ENCODE measurements around the gene EPHB1.

EPHB1 gene

DNA sequence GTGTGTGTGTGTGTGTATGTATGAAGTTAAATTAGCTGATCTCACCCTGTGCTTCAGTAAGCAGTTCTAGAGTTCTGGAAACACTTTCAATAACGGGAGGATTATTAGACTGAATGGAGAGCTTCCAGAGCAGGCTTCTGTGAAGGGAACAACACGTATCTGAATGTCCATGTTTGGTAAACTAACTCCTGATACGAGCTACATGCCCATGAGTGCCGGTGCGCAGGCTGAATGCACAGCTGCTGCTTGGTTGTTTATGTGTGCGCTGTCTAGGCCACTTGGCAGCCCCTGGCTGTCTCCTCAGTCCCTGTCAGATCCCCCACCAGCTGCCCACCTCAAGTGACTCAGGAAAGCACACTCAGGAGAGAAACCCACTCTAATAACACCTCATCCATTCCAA lies 137.0 kb downstream of the EPHB1 start:
- no peak for ATAC-seq
- Mint-ChIP-seq H3K4me1 (no peaks in the 10 kb centered on the region), H3K36me3 (no peaks in the 10 kb centered on the region), H3K4me3 (no peak overlapping the region), H3K9me3 (no peaks in the 10 kb centered on the region), H3K27ac (no peak overlapping the region), H3K27me3 (no peaks in the 10 kb centered on the region)

DNA sequence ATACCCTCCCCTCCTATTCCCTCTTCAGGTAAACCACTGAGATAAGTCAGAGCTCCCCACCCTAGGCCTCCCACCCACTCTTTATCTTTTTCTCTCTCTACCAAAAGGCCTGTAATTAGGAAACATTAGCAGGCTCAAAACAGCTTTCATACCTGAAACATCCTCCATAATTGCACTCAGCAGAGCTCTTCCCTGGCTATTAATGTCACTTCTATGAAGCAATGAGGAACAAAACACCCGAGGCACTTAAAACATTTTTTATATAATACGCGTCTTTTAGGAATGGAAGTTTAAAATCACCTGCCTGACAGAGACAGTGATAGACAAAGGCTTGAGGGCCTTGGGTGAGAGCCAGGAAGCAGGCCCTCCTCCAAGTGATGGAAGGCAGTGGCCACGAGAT lies 138.9 kb downstream of the EPHB1 start:
- Mint-ChIP-seq H3K4me3 (no peak overlapping the region), H3K4me1 (no peaks in the 10 kb centered on the region), H3K9me3 (no peaks in the 10 kb centered on the region), H3K27me3 (peaks cover 8% of the 10 kb centered on the region), H3K27ac (no peak overlapping the region), H3K36me3 (no peaks in the 10 kb centered on the region)
- ATAC-seq = no peak

DNA sequence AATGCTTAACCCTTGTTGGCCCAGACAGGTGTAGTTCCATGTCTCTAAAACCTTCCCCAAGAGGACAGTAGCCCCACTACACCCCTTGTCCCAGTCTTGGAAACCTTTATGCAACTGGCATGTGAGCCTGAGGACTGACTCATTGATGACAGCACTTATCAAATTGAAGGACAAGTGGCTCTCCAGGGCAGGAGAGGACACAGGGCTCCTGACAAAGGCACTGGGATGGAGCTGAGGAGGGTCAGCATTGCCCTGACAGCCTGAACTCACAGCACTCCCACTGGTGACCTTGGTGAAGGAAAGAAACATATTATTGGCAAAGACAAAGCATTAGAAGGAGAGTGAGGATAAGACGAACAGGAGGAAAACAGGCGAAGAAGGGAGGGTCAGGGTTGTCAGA lies 139.9 kb downstream of the EPHB1 start:
- no peak for ATAC-seq
- peaks cover 8% of the 10 kb centered on the region for H3K27me3 Mint-ChIP-seq
- H3K4me1 Mint-ChIP-seq = no peaks in the 10 kb centered on the region
- H3K9me3 Mint-ChIP-seq = no peaks in the 10 kb centered on the region
- H3K27ac Mint-ChIP-seq = no peak overlapping the region
- no peaks in the 10 kb centered on the region for H3K36me3 Mint-ChIP-seq
- no peak overlapping the region for H3K4me3 Mint-ChIP-seq

DNA sequence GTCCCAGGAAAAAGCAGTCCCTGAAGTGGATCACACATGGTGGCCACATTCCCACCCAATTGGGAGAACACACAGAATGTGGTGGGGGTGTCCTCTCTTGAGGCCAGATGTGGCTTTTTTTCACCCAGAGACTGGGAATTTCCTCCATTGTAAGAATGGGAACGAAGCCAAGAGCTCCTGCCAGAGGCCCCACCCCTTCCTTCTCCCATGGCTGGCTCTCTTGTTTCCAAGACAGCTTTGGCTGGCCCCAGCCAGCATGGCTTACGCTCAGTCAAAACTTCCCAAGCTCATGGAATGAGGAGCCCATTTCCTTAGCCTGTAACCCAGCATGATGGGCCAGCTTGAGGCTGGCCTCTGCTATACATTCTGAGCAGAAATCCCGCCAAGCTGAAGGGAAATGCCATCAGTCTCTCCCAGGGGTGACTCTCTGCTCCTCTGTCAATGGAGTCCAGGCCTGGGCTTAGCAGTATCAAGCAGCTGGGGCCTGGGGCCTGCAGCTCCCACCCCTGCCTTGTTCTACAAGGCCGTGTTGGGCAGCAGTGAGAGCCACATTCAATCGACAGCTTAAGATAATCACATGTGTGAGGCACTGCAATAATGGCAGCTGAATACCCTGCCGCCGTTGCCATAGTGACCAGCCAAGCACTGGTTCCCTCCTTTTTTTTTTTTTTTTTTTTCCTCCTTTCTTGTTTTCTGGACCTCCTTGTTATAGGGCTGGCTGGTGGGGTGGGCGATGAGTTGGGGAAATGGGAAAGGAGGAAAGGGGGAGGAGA lies 142.4 kb downstream of the EPHB1 start:
- H3K27ac Mint-ChIP-seq = no peak overlapping the region
- H3K4me1 Mint-ChIP-seq = no peaks in the 10 kb centered on the region
- H3K9me3 Mint-ChIP-seq = no peaks in the 10 kb centered on the region
- peaks cover 8% of the 10 kb centered on the region for H3K27me3 Mint-ChIP-seq
- no peak for ATAC-seq
- peaks cover 6% of the 10 kb centered on the region for H3K36me3 Mint-ChIP-seq
- no peak overlapping the region for H3K4me3 Mint-ChIP-seq

DNA sequence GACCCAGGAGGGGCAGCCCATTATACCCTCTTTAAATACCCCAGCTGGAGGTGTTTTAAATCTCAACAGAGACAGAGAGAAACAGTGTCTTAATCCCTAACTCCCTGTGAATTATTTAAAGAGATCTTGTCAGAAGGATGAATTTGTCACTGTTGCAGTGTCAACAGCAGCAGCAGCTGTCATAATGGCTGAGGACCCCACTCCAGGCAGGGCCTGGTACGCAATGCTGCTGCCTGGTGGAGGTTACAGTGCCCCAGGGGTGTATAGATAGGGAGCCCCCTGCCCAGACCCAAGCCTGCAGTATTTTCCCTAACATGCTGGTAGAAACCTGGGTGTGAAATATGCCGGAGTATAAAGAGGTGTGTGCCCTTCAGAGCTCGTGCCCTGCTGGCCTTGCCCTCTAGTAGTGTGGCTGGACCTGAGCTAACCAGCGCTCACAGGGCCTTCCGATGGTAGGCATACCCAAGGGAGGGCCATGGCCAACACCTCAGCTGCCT lies 143.0 kb downstream of the EPHB1 start:
- Mint-ChIP-seq H3K36me3 (peaks cover 6% of the 10 kb centered on the region), H3K9me3 (no peaks in the 10 kb centered on the region), H3K4me1 (no peaks in the 10 kb centered on the region), H3K4me3 (no peak overlapping the region), H3K27ac (no peak overlapping the region), H3K27me3 (peaks cover 8% of the 10 kb centered on the region)
- no peak for ATAC-seq

DNA sequence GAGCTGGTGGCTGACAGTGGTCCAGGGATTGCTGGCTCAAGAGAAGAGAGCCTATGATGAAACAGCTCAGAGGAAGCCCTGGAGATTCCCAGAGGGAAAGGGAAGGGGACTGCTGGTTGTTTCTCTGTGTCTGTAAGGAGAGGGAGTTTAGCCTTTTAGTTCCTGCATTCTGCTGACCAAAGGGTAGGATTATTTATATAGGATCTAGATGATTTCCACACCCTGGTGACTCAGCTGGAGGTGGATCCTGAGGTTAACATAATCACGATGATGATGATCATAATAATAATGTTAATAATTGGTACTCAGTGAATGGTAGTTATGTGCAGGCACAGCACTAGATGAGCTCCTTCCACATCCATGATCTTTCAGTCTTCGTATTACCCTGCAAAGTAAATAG lies 144.9 kb downstream of the EPHB1 start:
- Mint-ChIP-seq H3K36me3 (peaks cover 6% of the 10 kb centered on the region), H3K27me3 (peaks cover 8% of the 10 kb centered on the region), H3K27ac (no peak overlapping the region), H3K4me3 (no peak overlapping the region), H3K4me1 (no peaks in the 10 kb centered on the region), H3K9me3 (no peaks in the 10 kb centered on the region)
- ATAC-seq = no peak

DNA sequence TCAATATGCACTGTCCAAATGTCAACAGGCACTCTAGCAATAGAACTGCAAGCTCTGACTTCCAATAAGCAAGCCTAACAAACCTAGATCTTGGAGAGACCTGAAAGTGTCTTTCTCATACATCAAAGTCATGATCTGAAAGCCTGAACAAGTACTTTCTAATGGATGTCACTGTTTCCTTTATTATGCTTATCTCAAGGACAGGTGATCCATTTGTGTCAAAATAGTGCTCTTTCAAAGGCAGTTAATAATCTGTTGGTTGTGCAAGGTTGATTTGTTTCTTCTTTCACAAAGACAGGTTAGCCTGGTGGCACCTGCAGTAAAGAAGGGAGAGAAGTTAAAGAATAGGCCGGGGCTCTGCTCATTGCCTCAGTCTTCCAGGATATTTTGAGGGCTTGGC lies 146.8 kb downstream of the EPHB1 start:
- Mint-ChIP-seq H3K27me3 (peaks cover 8% of the 10 kb centered on the region), H3K4me3 (no peak overlapping the region), H3K27ac (no peak overlapping the region), H3K9me3 (no peaks in the 10 kb centered on the region), H3K4me1 (no peaks in the 10 kb centered on the region), H3K36me3 (peaks cover 6% of the 10 kb centered on the region)
- no peak for ATAC-seq

DNA sequence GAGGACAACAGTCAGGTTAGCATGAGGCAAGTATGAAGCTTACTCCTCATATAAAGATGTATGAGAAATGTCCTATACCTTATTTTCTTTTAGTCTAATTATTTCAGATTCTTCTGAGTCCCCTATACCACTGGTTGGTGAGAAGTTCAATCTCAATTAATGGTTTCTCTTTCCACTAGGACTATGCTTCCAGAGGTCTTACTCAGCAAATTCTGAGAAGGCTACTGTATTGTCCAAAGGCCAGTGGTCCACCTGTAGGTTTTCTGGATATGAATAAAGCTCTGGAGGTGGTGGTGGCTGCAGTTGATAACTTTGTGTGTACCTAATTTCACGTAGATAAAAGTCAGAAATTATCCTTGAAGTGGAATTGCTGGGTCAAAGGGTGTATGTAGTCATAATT lies 149.4 kb downstream of the EPHB1 start:
- Mint-ChIP-seq H3K4me1 (no peaks in the 10 kb centered on the region), H3K27me3 (no peaks in the 10 kb centered on the region), H3K36me3 (peaks cover 6% of the 10 kb centered on the region), H3K9me3 (no peaks in the 10 kb centered on the region), H3K4me3 (no peak overlapping the region), H3K27ac (no peak overlapping the region)
- no peak for ATAC-seq

DNA sequence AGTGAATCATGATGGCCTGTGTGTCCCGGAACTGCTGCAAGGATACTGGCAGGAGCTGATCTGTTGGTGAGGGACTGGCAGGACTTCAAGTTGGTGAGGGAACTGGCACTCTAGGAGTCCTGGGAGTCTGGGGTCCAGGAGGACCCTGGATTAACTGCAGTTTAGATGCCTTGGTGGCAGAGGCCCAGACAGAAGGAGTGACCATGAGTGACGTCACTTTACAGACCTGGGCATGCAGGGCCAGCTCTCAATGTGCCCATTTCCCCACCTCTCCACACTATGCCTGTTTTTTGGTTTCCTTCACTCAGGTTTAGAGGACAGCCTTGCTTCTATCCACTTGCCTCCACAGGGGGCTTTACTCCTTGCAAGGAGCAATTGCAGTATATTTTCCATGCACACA lies 154.1 kb downstream of the EPHB1 start:
- Mint-ChIP-seq H3K27me3 (no peaks in the 10 kb centered on the region), H3K36me3 (peaks cover 5% of the 10 kb centered on the region), H3K27ac (no peak overlapping the region), H3K4me3 (no peak overlapping the region), H3K9me3 (no peaks in the 10 kb centered on the region), H3K4me1 (no peaks in the 10 kb centered on the region)
- no peak for ATAC-seq

DNA sequence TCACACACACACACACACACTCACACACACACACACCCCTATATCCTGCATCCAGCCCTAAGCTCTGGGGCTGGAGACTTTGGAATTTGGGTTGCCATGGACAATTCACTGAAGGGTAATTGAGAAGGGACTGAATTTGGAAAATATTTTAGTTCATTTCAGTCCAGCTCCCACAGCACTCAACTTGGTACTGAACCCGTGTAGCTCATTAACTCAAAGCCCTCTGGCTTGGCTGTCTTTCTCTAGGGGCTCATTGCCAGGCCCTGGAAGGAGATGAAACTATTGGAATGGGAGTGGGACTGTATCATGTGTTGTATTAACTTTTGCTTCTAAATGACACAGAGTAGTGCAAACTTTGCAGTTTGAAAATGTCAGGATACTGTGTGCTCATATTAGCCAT lies 157.3 kb downstream of the EPHB1 start:
- no peaks in the 10 kb centered on the region for H3K9me3 Mint-ChIP-seq
- no peak for ATAC-seq
- peaks cover 10% of the 10 kb centered on the region for H3K4me1 Mint-ChIP-seq
- H3K27ac Mint-ChIP-seq = no peak overlapping the region
- H3K27me3 Mint-ChIP-seq = no peaks in the 10 kb centered on the region
- H3K4me3 Mint-ChIP-seq = no peak overlapping the region
- peaks cover 11% of the 10 kb centered on the region for H3K36me3 Mint-ChIP-seq

DNA sequence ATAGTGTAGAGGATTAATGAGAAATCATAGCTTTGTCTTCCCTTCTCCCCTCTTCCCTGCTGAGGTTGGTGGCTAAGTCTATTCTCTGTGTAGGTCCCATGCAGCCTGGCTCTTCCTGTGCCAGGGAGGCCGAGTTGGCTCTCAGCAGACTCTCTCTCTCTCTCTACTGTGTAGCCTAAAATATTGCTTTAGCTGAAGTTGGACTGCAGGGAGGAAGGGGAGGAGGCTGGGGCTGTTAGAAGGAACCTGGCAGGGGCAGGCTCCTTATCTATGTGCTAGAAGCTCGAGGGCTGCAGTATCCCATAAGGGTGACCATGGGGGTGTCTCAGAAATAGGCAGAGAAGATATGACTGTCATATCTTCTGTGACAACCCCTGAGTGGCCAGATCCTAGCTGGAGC lies 160.8 kb downstream of the EPHB1 start:
- no peaks in the 10 kb centered on the region for H3K9me3 Mint-ChIP-seq
- H3K36me3 Mint-ChIP-seq = peaks cover 11% of the 10 kb centered on the region
- no peak overlapping the region for H3K4me3 Mint-ChIP-seq
- peaks cover 11% of the 10 kb centered on the region for H3K4me1 Mint-ChIP-seq
- ATAC-seq = no peak
- no peak overlapping the region for H3K27ac Mint-ChIP-seq
- no peaks in the 10 kb centered on the region for H3K27me3 Mint-ChIP-seq

DNA sequence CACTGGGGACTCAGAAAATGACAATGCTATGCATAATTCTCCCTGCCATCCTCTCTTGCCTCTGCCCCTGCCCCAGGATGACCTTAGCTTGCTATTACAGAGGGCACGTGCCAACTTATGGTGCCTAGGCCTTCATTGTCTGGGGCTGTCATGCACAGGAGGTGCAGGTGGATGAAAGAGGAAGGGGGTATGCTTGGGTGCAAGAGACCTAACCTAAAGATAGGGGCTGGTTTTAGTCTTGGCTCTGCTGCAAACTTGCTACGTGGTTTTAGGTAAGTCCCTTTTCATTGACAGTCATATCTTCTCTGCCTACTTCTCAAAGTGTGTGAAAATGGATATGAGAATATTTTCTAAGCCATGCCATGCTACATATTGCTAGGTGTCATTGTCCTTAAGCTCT lies 161.3 kb downstream of the EPHB1 start:
- Mint-ChIP-seq H3K27ac (peak overlapping the region; percentile 66), H3K4me3 (no peak overlapping the region), H3K27me3 (no peaks in the 10 kb centered on the region), H3K9me3 (no peaks in the 10 kb centered on the region), H3K4me1 (peaks cover 11% of the 10 kb centered on the region), H3K36me3 (peaks cover 11% of the 10 kb centered on the region)
- peak; percentile 84 for ATAC-seq

DNA sequence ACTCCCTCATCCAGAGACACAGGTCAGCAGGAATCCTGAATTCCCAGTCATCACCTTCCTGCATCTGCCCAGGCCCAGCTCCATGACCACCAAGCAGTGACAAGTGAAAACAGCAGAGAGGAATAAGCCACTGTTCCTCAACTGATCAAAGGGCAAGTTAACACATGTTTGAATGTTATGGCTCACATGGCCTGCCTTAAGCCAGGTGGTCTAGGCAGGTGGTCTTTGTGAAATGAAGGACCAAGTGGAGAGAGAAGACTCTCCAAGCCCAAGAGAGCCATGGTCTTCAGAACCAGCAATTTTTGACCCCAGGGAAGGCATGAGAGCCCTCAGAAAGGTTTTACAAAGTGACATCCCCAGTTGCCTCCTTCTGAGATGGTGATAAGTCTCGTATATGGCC lies 161.8 kb downstream of the EPHB1 start:
- Mint-ChIP-seq H3K4me1 (peaks cover 11% of the 10 kb centered on the region), H3K4me3 (no peak overlapping the region), H3K27me3 (no peaks in the 10 kb centered on the region), H3K36me3 (peaks cover 11% of the 10 kb centered on the region), H3K27ac (peak overlapping the region; percentile 66), H3K9me3 (no peaks in the 10 kb centered on the region)
- ATAC-seq = no peak

DNA sequence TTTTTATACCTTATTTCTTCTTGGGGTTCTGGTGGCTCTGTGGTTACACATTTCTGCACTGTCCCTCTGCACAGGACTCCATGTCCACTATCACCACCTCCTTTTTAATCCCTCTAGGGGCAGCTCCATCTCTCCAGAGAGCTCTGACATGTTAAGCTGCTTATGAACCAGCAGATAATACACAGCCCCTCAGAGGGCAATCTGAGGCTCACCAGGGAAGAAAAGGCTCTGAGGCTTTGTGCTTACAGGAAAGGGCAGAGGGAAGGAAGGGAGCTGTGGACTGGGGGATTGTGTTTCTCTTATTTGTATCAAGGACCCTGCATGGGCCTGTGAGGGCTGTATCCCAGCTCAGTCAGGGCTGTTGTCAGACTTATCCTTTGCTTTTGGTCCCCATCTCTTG lies 164.5 kb downstream of the EPHB1 start:
- Mint-ChIP-seq H3K4me3 (no peak overlapping the region), H3K27me3 (no peaks in the 10 kb centered on the region), H3K36me3 (peaks cover 6% of the 10 kb centered on the region), H3K9me3 (no peaks in the 10 kb centered on the region), H3K27ac (no peak overlapping the region), H3K4me1 (peaks cover 11% of the 10 kb centered on the region)
- no peak for ATAC-seq

DNA sequence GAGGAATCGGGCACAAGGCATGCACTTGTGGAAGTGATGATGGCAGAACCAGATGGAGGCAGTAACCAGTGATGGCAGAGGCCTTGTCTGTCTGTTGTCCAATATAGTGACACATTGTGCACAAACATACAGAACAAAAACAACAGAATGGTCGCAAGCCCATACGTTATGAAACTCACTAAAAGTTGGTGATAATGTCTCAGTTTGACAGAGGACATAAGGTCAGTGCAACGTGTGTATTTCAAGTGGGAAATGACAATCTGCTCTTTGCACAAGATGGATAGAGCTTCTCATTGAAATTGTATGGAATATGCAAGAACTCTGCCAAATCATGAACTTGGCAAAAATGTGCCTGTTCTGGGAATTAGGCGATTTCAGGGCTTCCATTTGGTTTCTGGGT lies 169.2 kb downstream of the EPHB1 start:
- no peaks in the 10 kb centered on the region for H3K27me3 Mint-ChIP-seq
- no peaks in the 10 kb centered on the region for H3K9me3 Mint-ChIP-seq
- peaks cover 4% of the 10 kb centered on the region for H3K36me3 Mint-ChIP-seq
- no peaks in the 10 kb centered on the region for H3K4me1 Mint-ChIP-seq
- no peak overlapping the region for H3K4me3 Mint-ChIP-seq
- no peak for ATAC-seq
- no peak overlapping the region for H3K27ac Mint-ChIP-seq

DNA sequence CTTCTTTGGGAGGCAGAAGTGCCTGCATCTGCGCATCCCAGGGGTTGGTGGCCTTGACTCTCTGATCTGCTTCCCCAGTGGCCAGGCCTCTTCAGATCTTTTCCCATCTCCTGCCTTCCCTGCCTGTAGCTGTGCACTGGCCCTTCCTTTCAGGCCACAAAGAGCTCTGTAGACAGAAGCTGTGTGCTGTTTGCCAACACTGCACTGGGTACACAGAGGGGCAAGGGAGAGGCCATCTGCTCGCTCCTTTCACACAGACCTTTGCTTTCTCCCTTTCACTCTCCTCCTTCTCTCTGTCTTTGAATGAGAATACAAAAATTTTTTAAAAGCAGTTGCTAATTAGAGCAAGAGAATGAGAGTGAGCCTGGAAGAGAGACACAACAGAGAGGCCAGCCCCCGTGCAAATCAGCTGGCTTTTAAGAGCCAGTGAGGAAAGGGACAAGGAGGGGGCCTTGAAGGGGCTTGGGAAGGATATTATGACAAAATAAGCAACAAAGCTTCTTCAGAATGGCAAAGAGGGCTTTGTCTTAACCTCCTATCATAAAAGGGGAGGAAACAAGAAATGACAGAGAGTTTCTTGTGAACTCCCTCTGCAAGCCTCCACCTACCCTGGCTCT lies 170.9 kb downstream of the EPHB1 start:
- H3K27ac Mint-ChIP-seq = no peak overlapping the region
- H3K27me3 Mint-ChIP-seq = no peaks in the 10 kb centered on the region
- no peak for ATAC-seq
- no peaks in the 10 kb centered on the region for H3K4me1 Mint-ChIP-seq
- H3K36me3 Mint-ChIP-seq = peaks cover 6% of the 10 kb centered on the region
- no peak overlapping the region for H3K4me3 Mint-ChIP-seq
- no peaks in the 10 kb centered on the region for H3K9me3 Mint-ChIP-seq

Data from stimulated activated memory B cell treated with anti-CD40 and anti-IgM and Interleukin-4, amounts not matched to agents 10 μg/mL and 1 μg/mL and 100 μg/mL, for 72 hours (primary cell).